ENCODE results near the gene NEGR1. TPM values are rescaled to one million over a fixed set of nuclear protein-coding genes. Genes with fewer than 3 reads are reported as not detected.

NEGR1 gene
- total and polyA plus RNA-seq, 2 donors (not counting 3 experiments of a cell fraction or from before 2014, with no cell fraction given), result 6.8 to 21.8 TPM

DNA sequence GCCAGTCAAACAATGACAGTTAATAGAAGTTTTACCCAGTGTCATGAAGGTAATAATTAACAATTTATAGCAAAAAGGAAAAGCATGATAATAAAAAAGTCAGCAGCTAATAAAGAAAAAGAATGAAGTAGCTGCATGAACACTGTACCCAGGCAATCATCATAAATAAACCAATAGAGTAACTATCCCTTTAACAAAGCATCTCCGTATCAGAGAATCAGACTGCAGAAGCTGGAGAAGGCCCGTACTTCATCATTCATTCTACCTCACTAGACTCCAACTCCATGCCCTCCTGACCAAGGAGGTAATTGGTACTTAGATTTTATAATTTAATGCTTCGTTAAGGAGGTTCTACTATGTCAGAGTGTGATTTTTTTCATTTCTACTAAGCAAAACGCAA lies 140.5 kb downstream of the NEGR1 start:
- DNase-seq (ENCODE audit: low read depth, low spot score) (no peak), FAIRE-seq (no peak)
- Histone ChIP-seq H3K36me3 (ENCODE audit: control insufficient read depth in 2 of 2, extremely low read depth in 1 of 2, insufficient read depth in 2 of 2, low read length in 2 of 2) (no peaks in the 10 kb centered on the region), H3K9me3 (replicated peaks; ENCODE audit: control insufficient read depth, insufficient read depth, low read length) (no peaks in the 10 kb centered on the region), H3K27ac (ENCODE audit: insufficient read depth, low read depth, low read length) (no peak overlapping the region), H3K9ac (replicated peaks; ENCODE audit: extremely low read depth, insufficient read depth, low read length) (no peak overlapping the region), H3K4me1 (ENCODE audit: control insufficient read depth, extremely low read depth, insufficient read depth, low read length) (peaks cover 4% of the 10 kb centered on the region), H3K4me2 (ENCODE audit: insufficient read depth, low read length) (no peak overlapping the region), H3K79me2 (ENCODE audit: control insufficient read depth, insufficient read depth, low read length) (no peaks in the 10 kb centered on the region), H4K20me1 (replicated peaks; ENCODE audit: control insufficient read depth, extremely low read depth, insufficient read depth, low read length) (no peaks in the 10 kb centered on the region), H3K9me1 (replicated peaks; ENCODE audit: control insufficient read depth, extremely low read depth, insufficient read depth, low read length) (no peaks in the 10 kb centered on the region), H2AFZ (ENCODE audit: low read depth, low read length) (no peak overlapping the region), H3K27me3 (ENCODE audit: control insufficient read depth in 2 of 2, insufficient read depth in 2 of 2, low read length in 2 of 2) (no peaks in the 10 kb centered on the region), H3K4me3 (replicated peaks in 1 of 3; ENCODE audit: insufficient read depth in 1 of 3, low read depth in 1 of 3, low read length in 3 of 3) (no peak overlapping the region)
- ChIA-PET POLR2A (no interaction called here), CTCF (interaction anchor here (0.5 kb wide), 1 partner anchor 402 kb away, joined by 3 read pairs; no protein-coding TSS in a partner anchor)
- TF ChIP-seq GATA2 (IDR thresholded peaks at IDR 0.05; ENCODE audit: insufficient read depth, insufficient read length, low read depth, low read length), result no peak
- no peak for TF ChIP-seq EZH2 (IDR thresholded peaks at IDR 0.05; ENCODE audit: borderline replicate concordance, low read depth, low read length, severe bottlenecking)
- no peak for TF ChIP-seq POLR2AphosphoS5 (IDR thresholded peaks at IDR 0.05; ENCODE audit: insufficient read depth, low read depth, low read length)
- no peak for TF ChIP-seq MYC (IDR thresholded peaks at IDR 0.05; ENCODE audit: low read depth, low read length)
- TF ChIP-seq POLR2A (IDR thresholded peaks at IDR 0.05; ENCODE audit: low read depth, low read length), result no peak
- no peak for TF ChIP-seq FOS (IDR thresholded peaks at IDR 0.05; ENCODE audit: borderline replicate concordance, insufficient read depth, low read length)
- no peak for TF ChIP-seq JUN (IDR thresholded peaks at IDR 0.05; ENCODE audit: borderline replicate concordance, insufficient read depth, insufficient read length, low read depth)
- TF ChIP-seq CTCF (IDR thresholded peaks at IDR 0.05; ENCODE audit: extremely low read depth in 1 of 2, insufficient read depth in 1 of 2, low read depth in 1 of 2, low read length in 2 of 2), result no peak
- no peak for TF ChIP-seq MAX (IDR thresholded peaks at IDR 0.05; ENCODE audit: insufficient read depth, insufficient read length)
- intact Hi-C loops (cut with micrococcal nuclease) (no loop called here), dilution Hi-C loops (cut with MboI; ENCODE audit: extremely low pct_ligation_motif_present, low sequenced_read_pairs) (no loop called here)
- no TSS peak for BruUV-seq (replicated peaks)
